Sigmoid colon (tissue), 4 donors: ENCODE measurements around the gene NDEL1.

Experiments
- CTCF ChIP-seq, 4 experiments: fragments of 450-650 bp in 3 of 4; fragments of 200-600 bp in 1 of 4; IDR thresholded peaks; one replicate each; pipeline ENCODE4 v1.5.1; 2016 to 2019; ENCODE audit warnings: antibody characterized with exemption in 4 of 4, mild to moderate bottlenecking in 3 of 4, moderate library complexity in 2 of 4
- EP300 ChIP-seq, 4 donors: sonication (generic); formaldehyde crosslinking; IDR thresholded peaks; one replicate each; pipeline ENCODE4 v1.6.1; 2017; ENCODE audit warnings: antibody characterized with exemption in 4 of 4
- POLR2A ChIP-seq, 2 donors: fragments of 450-650 bp; IDR thresholded peaks; one replicate each; pipeline ENCODE4 v1.6.1; 2016; ENCODE audit warnings: antibody characterized with exemption in 2 of 2, mild to moderate bottlenecking in 2 of 2, moderate library complexity in 2 of 2
- POLR2AphosphoS5 ChIP-seq, 4 donors: sonication (generic); formaldehyde crosslinking; IDR thresholded peaks; one replicate each; pipeline ENCODE4 v1.6.1; 2017; ENCODE audit warnings: antibody characterized with exemption in 4 of 4

DNA sequence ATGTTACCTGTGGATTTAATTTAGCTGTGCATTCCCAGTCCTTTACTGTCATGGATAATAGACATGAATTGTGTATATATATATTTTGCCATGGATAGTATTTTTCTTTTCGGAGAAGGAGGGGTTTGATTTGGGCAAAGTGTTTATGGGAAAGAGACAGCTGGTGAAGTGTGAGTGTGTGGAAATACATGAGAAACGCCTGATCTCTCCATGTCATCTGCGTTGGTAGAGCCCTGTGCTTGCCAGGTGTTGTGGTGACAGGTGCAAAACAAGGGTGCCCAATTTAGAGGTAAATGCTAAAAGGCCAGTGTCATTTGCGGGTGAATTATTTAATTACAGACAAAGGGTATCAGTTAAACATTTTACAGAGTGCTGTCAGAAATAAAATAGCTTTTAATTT is 23.4 kb downstream of the NDEL1 start:
- TF ChIP-seq CTCF (IDR thresholded peaks at IDR 0.05): no peak
- no peak for TF ChIP-seq POLR2AphosphoS5 (IDR thresholded peaks at IDR 0.05)
- TF ChIP-seq EP300 (IDR thresholded peaks at IDR 0.05): no peak
- TF ChIP-seq POLR2A (IDR thresholded peaks at IDR 0.05): no peak
